ENCODE measurements around the gene RALGAPA1.
A peak's percentile ranks its signal among the peaks of the same experiment; 100 is the strongest.
"Not testable (repeated sequence)": the region's sequence is repeated elsewhere in the genome, so short reads cannot be mapped to it uniquely, and the experiment has no call there.

Gene RALGAPA1

DNA sequence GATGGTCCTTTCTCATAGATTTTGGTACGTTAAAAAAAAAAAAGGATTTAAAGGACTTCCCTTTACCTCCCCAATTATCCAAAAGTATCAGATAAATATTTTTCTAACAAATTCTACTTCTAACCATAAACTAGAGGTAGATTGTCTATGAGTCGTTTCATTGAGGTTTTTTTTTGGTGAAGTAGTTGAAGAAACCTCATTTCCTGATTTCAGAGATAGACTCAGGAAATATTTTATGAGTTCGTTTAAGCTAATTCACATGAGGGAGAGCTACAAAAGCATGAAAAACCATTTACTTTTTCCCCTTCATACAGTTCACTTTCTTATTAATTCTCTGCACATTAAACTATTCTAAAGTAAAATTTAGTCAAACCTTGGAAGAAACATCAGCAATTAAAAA is 112.5 kb downstream of the RALGAPA1 start:
- DNase-seq (ENCODE audit: low spot score): no peak

DNA sequence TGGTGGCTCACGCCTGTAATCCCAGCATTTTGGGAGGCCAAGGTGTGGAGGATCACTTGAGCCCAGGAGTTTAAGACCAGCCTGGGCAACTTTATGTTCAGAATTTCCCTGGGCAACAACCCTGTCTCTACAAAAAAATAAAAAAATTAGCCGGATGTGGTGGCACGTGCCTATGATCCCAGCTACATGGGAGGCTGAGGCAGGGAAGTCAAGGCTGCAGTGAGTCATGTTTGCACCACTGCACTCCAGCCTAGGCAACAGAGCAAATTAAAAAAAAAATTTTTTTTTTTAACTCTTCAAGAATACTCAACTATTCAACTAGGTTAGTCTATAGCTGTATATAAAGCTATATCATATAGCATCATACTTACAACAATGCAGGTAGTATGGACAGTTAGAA is 113.0 kb downstream of the RALGAPA1 start:
- DNase-seq (ENCODE audit: low spot score): no peak

DNA sequence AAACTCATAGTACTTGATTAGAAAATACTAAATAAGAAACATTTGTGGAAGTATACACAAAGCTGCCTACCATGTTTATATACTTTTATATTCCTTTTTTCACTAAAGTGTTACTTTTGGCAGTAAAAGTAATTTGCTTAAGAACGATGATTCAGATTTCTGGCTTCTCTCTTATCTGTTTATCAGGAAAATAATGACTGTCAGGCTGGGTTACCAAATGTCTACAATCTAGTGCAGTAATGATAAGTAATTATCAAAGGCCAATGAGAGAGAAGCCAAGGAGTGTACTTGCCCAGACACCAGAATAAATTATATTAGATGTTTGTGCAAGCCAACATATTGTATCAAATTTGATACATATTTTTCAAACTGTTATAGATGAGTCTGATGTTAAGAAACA is 113.4 kb downstream of the RALGAPA1 start:
- no peak for DNase-seq (ENCODE audit: low spot score)

DNA sequence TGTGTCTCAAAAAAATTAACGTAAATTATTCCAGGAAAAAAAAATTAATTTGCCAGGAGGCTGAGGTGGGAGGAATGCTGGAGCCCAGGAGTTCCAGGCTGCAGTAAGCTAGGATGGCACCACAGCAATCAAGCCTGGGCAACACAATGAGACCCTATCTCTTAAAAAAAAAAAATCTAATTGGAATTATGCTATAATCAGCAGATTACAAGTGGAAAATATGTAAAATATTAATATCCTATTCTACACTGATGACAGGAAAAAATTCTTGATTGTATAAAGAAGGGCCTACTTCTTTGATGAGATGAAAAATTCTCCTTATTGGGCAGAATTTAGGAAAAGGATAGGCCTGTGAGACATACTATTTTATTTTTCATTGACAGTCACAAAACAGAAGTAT is 114.0 kb downstream of the RALGAPA1 start:
- no peak for DNase-seq (ENCODE audit: low spot score)

DNA sequence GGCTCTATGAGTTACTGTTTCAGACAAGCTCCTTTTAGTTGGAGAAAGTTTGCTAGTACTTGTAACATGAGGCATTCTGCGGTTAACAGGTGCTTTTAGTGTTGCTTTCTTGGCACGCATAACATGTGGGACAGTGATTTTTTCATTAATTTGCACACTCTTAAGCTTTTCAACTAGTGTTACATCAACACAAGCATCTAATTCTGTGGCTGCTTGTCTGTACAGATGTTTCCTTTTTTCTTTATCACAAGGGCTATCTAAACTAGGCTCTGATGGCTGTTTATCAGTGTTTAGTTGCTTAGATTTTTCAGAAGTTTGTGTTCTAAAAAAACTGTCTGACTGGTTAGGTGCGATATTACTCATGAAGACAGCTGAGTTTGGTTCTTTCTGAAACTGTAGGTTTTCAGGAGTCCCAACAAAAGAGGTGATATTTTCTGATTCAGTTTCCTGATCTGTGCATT is 120.1 kb downstream of the RALGAPA1 start:
- DNase-seq (ENCODE audit: low spot score): no peak

DNA sequence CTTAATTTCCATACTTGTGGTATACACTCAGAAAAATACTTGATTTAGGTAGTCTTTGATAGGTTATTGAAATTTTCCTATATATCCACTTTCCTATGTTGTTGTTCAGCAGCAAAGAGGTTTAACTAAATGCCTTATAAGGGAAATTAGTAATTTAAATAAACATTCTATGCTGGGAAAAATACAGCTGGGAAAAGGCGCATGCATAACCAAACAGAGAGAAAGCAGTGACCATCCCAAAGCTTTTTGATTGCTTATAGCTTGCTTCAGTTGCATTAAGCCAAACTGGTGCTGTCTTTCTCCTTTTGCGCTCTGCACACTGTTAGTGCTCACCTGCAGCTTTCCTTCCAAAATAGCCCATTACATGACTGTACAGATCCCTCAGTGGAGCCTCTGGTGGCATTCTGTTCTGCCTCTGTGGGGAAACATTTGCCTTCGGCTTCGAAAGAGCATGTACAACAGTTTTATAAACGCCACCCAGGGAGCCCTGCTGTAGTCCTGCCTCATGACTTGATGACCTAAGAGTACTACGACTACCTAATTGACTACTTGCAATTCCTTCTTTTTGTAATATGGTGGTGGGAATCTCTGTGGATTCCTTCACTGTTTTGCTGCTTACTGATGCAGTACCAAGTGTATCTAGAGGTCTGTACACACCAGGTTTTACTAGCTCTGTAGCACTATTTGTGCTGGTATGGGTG is 120.8 kb downstream of the RALGAPA1 start:
- no peak for DNase-seq (ENCODE audit: low spot score)

DNA sequence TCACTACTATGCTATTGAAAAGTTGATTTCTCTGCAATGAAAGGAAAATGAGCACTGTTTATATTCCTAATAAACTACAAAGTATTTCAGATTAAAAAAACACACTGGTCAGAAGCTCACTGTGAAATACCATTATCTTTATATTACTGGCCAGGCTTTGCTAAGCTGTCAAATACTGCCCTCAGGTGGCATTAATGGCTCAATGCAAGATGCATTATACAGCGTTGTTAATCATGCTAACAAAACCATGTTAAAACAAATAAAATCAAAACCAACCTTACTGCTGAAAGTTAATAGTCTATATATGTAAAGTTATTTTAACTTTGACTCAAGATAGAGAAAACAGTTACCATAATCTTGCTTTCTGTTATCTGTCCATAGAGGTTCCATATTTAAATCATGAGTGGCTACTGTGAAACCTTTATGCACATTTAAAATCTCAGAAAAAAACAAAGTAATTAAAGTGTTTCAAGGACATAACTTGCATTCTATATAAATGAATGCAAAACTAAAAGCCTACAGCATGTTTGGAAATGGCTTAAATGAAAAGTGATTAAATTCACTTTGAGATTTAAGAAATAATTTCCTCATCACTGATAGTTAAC is 121.7 kb downstream of the RALGAPA1 start:
- DNase-seq (ENCODE audit: low spot score): peak; percentile 75

DNA sequence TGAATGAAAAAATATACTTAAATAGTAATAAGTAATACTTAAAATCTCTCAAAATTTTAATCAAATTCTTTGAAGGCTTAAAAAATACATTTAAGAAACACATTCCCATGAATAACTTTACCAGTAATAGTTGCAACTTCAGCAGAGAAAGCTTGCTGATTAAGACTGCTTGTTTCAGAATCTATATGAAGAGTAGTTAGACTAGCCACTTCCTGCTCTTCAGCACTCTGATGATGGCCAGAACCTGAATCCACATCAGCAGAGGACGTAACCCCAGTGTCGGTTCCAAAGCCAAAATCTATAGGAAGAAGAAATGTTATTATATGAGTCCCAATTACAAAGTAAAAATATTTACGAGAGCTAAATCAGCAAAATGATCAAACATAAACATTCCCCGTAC is 125.4 kb downstream of the RALGAPA1 start:
- not testable (repeated sequence) for DNase-seq (ENCODE audit: low spot score)

DNA sequence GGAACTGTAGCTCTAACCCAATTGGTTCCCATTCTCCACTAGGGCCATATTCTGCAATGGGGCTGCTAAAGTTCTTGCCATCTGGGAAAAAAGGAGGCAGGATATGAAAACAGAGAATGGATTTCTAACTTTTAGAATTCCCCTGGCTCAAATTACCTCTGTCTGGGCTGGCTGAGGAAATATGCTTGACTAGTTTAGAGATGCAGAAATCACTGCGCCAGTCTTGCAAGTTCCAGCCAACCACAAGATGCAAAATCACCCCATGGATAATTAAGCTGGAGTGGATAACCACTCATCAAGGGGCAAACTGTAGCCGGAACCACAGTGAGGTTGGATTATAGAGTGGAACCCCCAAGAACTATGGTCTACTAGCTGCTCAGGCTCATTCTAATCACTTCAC is 126.3 kb downstream of the RALGAPA1 start:
- DNase-seq (ENCODE audit: low spot score): no peak

DNA sequence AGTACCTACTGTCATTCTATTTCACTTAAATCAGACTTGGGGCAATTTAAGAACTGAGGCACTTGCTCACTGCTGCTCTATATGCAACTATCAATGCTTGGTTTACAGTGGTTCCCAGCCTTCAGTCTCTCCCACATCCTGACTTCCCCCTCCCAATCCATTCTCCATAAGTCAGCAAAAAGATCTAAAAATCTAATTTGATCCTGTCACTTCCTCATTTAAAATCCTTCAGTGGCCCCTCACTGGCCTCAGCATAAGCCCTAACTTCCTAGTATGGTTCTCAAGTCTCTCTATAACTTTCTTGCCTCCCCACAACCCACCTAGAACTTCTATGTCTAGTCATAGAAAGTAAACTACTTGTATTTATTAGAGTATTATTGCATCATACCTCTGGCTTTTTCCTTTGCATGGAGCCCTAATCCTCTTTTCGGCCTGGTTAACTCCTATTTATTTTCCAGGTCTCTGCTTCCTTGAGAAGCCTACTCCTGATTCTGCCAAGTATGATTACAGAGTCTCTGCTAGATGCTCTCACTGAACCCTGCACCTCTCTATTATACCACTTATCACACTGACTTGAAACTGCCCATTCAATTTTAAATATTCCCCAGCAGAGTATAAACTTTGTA is 130.6 kb downstream of the RALGAPA1 start:
- no peak for DNase-seq (ENCODE audit: low spot score)

DNA sequence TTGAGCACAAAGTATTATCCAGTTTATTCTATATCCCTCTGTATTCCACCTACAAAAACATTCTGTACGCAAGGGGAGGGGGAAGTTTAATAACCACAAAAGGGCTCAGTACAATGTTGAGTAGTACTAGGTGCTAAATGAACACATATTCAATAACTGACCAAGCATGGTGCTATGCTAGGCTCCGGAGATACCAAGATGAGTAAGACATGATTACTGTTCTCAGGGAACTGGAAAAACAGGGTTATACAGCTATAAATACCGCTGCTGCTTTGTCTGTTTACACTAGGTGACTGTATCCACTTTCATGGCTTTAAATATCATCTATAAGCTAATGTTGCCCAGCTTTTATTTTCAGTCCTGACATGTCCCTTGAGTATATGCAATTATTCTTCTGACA is 139.3 kb downstream of the RALGAPA1 start:
- peak; percentile 19 for DNase-seq (ENCODE audit: low spot score)

DNA sequence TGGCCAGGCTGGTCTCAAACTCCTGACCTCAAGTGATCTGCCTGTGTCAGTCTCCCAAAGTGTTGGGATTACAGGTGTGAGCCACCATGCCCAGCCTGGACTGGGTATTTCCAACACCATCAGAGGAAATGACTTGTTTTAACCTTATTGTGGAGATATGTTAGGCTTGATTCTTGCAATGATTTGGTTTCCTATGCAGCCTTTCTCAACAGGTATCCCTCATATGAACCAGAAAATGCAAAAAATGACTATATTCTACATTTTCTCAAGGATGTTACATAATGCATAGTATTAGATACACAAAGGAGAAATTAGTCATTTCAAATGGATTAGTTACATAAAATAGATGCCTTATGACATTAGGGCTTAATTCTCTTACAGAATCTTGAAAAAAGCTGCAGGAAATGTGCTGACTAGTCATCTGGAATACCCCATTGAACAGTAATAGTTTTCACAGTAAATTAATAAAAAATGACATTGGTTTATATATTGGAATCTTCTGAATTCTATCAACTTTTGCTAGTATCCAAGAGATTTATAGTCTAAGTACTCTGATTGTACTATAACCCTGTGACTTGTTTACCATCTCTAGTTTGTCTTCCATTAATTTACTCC is 142.6 kb downstream of the RALGAPA1 start:
- DNase-seq (ENCODE audit: low spot score): no peak

DNA sequence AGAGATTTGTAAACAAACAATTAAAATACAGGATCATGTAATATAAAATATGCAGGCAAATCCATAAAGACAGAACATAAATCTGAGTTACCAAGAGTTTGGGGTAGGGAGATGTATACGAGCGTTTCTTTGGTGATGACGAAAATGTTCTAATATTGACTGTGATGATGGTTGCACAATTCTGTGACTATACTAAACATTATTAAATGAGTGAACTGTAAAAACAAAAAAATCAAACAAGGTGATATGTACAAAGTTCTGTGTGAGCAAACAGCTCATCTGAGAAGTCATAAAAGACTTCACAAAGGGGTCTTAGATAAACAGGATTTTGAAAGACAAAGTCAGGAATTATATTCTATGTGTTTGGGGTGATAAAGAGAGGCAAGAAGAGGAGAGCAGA is 147.2 kb downstream of the RALGAPA1 start:
- DNase-seq (ENCODE audit: low spot score): no peak

DNA sequence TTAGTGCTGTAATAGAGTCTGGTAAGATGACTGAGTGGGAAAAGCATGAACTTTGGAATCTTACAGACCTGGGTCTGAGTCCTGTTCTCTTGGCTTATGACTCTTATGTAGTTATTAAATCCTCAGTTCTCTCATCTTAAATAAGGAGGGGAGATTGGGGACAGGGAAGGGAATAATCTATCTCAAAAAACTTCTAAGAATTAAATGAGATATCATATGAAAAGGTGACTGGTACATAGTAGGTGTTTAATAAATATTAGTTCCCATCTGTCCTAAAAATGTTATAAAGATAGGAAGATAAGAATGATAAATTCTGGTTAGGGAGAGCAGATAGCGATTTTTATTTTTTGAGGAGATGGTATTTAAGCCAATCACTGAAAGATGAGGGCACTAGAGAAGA is 156.1 kb downstream of the RALGAPA1 start:
- DNase-seq (ENCODE audit: low spot score): no peak

DNA sequence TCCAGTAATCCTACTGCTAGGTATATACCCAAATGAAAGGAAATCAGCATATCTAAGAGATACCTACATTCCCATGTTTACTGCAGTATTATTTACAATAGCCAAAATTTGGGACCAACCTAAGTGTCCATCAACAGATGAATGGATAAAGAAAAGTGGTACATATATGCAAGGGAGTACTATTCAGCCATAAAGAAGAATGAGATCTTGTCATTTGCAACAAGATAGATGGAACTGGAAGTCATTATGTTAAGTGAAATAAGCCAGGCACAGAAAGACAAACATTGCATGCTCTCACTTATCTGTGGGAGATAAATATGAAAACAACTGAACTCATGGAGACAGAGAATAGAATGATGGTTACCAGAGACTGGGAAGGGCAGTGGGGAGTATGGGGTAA is 165.6 kb downstream of the RALGAPA1 start:
- no peak for DNase-seq (ENCODE audit: low spot score)

DNA sequence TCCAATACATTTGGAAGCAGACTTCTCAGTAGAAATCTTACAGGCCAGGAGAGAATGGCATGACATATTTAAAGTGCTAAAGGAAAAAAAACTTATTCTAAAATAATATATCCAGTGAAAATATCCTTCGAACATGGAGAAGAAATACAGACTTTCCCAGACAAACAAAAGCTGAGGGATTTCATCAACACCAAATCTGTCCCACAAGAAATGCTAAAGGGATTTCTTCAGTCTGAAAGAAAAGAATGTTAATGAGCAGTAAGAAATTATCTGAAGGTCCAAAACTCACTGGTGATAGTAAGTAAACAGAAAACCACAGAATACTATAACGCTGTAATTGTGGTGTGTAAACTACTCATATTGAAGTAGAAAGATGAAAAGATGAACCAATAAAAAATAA is 171.2 kb downstream of the RALGAPA1 start:
- no peak for DNase-seq (ENCODE audit: low spot score)

DNA sequence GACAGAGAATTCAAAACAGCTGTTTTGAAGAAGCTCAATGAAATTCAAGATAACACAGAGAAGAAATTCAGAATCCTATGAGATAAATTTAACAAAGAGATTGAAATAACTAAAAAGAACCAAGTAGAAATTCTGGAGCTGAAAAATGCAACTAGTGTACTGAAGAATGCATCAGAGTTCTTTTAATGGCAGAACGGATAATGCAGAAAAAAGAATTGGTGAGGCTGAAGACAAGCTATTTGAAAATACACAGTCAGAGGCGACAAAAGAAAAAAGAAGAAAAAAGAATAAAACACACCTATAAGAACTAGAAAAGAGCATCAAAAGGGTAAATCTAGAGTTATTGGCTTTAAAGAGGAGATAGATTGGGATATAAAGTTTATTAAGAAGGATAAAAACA is 171.8 kb downstream of the RALGAPA1 start:
- DNase-seq (ENCODE audit: low spot score): no peak

DNA sequence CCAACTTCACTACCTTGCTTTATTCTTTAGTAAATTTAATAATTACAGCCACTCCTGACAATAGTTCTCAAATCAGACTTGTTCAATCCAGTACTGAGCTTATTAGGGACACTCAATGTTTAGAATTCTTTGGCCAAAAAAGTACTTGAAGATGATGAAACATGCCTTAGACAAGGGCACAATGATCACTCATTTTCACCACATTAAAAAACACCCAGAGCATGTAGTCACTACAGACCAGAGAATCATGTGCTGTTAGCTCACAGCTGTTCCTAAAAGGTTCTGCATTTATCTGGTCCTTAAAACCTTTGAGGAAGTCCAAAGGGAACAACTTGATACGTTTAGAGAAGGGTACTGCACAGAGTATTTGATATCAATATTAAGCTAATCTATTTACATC is 176.4 kb downstream of the RALGAPA1 start:
- DNase-seq (ENCODE audit: low spot score): no peak

DNA sequence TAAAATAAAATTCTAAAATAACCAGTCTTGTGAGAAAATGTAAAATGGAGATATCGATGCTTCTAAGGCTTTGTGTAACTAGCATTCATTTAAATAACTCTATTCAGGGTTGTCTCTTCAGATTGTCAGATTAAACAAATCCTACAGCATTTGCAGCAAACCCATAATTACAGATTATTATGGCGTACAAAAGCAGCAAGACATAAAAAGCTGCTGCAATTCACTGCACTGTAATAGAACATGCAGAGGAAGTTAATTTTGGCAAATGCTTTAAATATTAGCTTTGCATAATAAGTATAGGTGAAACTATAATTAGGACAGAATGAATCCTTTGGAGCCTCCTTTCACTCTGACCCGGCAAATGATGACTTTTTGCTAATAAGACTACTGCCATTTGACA is 176.8 kb downstream of the RALGAPA1 start:
- DNase-seq (ENCODE audit: low spot score): no peak

DNA sequence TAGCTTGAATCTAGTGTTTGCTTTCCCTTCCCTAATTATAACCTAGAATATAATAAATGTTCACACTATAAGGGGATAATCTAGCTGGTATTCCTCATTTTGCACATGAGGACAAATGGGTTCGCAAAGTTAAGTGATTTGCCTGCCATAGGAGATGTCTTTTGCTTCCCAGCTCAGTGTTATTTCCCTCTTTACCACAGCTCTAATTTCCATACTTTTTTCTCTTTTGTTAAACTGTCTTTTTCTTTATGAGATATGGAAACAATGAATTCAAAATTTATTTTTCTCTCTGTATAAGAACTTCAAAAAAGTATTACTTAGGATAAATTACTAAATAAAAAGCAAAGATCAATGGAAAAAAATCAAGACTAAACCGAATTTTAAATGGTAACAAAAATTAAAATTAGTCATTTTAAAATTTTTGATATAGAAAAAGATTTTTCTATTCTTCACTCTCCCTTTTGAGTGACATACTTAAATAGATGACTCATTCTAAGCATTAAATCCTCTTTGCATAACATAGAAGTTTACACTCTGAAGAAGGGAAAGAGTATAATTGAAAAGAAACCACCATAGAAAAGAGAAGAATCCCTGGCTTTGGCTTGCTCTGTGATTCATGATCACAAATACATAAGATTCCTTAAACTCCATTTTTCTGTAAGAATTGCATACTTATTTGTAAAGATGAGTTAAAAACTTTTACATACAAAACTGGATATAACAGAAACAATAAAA is 177.9 kb downstream of the RALGAPA1 start:
- no peak for DNase-seq (ENCODE audit: low spot score)

DNA sequence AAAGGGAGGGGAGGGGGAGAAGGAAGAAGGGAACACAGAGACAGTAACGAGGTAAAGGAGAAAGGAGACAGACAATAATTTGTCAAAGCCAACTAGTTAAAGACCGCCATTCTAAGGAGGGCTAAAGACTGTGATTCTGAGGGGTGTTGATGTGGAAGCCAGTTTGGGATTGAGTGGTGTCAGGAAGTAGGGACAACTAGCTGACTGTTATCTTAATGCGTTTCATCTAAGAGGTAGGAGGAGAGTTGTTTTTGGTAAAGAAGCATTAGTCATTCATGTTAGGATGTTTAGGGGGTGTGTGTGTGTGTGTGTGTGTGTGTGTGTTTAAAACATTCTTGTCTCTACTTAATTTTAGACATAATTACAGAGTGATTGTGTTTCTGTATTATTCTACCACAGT is 180.1 kb downstream of the RALGAPA1 start:
- DNase-seq (ENCODE audit: low spot score): no peak

DNA sequence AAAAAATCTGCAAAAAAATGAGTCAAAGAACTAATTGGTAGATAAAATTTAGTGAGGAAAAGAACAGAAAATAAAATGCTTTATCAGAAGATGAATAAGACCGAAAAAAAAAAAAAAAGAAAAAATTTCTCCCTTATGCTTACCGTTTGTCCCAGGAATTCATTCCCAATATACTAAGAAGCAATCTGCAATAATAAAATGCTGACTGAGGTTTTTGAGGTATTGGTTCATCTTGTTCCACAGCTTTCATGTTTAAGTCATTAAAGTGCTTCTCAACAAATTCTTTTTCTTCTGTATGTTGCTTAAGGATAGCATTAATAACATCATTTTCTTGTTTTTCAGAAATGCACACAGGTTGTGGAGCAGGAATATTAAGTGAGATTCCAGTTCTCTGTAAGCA is 182.1 kb downstream of the RALGAPA1 start:
- not testable (repeated sequence) for DNase-seq (ENCODE audit: low spot score)

Measured in RKO (cell line).